AML-193 (cell line): Measurements from ENCODE around the gene ZMIZ1.

Experiments used
- DNase-seq, 2 experiments: peaks; one replicate each; lab custom pipeline; 2025; lab: John Stamatoyannopoulos, UW

ZMIZ1 gene

DNA sequence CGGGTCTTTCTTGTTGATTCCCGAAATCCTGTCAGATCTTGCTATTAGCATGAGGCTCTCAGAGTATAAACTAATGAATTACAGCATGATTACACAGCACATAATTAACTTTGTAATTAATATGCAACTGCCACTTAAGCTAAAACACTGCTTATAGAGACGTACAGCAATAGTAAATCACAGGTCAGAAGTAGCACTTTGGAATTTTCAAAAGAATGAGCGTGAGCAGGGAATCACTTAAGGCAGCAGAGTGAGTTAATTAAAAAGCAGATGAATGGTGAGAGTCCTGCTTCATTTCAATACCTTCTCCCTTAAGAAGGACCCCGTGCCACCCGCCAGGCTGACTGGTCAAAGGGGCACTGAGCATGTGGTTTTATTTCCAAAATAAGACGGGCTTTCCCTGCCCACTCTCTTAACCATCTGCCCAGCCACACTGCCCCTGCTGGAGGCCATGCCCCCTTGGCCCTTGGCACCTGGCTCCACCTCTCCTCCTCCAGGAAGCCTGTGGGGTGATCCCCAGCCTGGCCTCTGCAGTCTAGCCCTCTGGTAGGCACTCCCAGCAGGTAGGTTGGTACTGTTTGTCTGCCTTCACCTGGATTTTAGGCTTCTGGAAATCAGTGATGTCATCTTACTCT, 117.8 kb downstream of the ZMIZ1 start:
- no peak for DNase-seq

DNA sequence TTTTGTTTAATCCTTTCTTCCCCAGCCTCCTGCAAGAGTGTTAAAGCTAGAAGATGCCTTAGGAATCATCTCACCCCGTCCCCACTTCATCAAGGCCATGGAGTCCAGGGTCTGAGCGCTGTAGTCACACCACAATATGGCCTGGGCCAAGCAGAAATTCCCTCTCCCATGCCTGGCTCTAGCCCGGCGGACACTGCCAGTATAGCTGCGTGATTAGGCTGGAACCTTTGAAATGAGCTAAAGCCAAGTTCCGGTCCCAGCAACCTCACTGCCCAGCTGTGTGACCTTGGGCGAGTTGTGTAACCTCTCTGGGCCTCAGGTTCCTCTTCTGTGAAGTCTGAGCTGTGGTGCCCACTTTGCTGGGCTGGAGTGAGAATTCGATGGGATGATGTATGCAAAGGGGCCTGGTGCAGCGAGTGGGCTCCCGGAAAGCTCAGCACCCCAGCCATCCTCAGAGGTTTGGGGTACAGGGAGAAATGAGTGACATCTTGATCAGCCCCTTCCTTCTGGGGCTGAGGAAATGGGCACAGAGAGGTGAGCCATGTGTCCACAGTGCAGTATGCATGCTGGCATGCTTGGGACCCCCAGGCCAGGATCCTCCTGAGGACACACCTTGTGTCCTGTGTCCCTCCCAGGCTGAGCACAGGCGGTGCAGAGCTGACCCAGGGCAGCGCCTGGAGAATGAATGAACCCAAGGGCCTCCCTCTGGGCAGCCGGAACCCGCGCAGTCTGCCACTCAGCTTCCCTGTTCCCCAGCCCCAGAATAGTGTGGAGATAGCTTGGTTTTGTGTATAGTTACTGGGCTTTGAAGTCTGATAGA, 118.6 kb downstream of the ZMIZ1 start:
- no peak for DNase-seq

DNA sequence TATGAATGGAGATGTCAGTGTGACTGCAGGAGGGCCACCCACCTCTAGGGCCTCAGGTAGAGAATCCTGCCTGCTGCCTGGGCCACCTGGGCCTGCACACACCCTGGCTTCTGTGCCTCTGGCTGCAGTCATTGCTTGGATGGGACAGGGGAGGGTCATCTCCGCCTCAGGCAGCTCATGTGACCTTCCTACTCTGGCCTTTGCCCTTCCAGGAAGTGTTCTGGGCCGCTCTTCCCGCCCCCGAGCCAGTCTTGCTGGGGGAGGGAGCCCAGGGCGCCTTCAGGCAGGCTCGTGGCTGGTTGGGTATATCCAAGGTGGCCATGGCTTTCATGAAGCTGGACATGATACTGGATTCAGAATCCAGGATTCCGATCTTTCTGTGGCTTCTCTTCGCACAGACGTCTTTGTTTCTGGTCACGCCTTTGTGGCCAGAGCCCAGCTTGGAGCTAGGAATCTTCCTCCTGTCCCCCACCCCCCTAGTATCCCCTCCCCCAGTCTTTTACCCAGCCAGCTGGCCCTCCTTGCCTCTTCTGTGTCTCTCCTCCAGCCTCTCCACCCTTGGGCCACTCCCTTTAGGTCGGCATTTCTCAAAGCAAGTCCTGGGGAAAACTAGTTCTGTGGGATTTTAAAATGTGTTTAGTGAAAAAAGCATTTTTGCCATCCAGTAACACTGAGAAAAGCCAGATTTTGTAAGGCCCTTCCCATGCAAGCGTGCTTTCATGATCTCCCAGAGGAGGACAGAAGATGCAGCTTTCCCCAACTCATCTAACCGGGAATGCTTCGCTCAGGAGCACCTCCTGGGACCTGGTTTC, 119.6 kb downstream of the ZMIZ1 start:
- DNase-seq: no peak

DNA sequence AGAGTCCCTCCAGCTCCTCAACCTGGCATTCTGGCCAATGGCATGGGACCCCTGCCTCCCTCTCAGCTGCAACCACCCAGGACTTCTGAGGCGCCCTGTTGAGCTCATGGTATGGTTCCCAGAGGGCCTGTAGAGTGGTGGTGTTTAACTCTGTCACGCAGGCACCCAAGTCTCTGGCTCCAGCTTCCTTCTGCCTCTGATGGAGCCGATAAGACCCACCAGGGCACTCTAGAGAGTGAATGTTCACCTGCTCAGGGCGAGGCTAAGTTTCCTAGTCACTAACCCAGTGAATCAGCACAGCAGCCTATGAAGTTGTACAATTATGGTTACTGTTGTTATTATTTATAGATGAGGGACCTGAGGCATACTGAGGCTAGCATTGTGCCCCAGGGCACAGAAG, 120.4 kb downstream of the ZMIZ1 start:
- no peak for DNase-seq

DNA sequence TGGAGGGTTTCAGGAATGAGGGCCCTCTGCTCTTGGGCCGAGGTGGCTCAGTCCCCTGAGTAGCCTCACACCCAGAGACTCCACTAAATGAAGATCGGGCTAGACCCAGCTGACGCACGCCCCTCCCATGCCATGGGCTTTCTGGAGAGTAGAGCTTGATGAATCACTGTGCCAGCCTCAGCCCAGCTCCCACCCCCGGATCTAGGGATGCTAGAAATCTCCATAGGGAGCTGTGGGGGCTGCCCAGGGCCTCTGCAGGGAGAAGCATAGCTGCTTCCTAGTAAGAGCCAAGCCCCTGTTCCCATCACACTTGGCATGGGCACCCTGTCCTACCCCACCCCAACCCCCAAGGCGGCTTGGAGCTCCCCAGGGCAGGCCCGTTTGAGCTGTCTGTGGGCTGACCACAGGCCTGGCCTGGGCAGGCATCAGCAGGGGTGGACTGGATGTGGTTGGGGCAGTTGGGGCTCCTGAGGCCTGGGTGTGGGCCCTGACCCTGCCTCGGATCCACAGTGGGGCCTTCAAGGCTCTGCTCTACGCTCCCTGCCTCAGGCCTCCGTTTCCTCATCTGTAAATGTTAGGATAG, 121.2 kb downstream of the ZMIZ1 start:
- DNase-seq: no peak

DNA sequence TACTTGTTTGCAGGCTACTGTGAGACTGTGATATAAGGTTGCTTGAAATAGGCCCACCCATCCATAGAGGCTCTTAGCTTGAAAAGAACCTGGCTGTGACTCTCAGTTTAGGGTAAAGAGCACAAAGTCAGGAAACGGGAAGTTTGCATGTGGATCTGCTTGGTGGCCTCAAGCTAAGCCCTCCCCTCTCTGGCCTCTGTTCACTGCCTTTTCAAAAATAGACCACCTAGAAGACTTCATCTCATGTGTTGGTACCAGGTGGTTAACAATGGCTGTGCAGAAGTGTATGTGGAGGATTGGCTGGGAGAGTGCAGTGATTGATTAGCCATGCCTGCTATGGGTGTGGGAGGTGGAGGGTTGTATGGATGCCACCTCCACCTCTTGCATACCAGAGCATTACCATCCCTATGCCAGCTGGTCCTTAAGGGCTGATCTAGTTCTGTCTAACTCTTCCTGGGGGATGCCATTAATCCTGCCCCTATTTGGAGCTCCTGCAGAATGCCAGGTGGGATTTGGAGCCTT, 122.0 kb downstream of the ZMIZ1 start:
- DNase-seq: no peak

DNA sequence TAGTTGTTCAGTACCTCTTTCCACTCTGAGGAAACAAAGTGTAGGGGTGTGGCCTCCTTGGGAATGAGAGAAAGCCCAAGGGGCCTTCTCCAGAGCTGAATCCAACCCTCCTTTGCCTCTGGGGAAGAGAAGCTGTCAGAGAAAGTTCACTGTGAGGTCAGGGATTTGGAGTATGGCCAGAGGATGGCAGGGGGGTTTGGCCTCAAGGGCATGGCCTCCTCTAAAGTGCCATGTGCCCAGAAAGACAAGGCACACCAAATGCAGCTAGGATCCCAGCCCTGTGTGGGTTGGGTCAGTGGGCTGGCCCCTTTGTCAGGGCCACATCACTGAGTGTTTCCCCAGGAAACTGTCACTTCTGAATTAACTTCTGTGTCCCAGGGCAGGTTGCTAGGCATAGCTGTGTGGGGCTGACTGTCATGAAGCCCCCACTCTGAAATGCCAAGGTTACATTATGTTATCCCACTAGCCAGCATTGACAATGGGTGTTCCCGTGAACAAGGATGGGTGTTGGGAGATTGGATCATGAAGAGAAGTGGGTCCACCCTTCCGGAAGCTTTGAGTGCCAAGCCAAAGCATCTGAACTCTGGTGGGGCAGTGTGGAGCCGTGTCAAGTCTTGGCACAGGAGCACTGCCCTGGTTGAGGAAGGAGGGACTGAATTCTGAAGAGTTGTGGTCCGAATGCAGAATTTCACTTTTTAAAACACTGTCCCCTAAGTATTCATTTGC, 123.3 kb downstream of the ZMIZ1 start:
- no peak for DNase-seq

DNA sequence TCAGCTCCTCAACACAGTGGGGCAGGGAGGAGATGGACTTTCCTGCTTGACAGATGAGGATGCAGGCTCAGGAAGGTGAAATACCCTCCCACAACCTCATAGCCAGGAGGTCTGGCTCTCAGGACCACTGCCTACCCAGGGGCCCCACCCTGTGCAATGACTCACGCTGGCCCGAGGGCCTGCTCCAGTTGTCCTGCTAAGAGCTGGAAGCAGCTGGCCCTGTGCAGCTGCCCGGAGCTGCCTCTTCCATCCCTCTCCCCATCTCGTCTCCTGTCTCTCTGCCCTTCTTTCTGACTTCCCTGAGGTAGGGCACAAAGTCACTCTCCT, 123.9 kb downstream of the ZMIZ1 start:
- no peak for DNase-seq

DNA sequence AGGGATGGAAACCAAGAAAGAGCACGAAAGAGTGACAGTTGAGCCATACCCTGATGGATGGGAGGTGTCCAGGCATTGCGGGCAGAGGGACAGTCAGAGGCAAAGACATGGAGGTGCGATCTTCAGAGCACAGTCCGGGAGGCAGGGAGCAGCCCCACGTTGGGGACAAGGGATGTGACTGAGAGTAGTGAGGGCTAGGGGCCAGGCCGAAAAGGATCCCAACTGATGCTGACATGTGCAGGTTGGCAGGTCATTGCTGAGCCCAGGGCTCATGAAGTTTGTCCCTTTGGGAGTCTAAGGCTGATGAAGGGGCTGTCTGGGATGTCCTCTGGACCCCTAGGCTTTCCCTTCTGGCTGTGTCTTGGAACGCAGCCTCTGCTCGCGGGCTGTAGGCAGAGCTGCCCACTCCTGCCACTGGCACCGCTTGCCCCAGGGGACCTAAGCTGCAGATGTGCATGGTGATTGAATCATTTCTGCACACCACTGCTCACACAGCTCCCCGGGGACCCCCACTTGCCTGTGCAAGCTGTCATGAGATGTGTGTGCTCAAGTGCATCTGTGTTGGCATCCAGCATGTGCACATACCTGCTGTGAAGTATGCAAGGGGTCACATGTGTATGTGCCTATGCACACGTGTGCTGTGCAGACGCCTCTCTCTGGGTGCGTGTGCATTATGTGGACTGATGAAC, 125.1 kb downstream of the ZMIZ1 start:
- DNase-seq: no peak

DNA sequence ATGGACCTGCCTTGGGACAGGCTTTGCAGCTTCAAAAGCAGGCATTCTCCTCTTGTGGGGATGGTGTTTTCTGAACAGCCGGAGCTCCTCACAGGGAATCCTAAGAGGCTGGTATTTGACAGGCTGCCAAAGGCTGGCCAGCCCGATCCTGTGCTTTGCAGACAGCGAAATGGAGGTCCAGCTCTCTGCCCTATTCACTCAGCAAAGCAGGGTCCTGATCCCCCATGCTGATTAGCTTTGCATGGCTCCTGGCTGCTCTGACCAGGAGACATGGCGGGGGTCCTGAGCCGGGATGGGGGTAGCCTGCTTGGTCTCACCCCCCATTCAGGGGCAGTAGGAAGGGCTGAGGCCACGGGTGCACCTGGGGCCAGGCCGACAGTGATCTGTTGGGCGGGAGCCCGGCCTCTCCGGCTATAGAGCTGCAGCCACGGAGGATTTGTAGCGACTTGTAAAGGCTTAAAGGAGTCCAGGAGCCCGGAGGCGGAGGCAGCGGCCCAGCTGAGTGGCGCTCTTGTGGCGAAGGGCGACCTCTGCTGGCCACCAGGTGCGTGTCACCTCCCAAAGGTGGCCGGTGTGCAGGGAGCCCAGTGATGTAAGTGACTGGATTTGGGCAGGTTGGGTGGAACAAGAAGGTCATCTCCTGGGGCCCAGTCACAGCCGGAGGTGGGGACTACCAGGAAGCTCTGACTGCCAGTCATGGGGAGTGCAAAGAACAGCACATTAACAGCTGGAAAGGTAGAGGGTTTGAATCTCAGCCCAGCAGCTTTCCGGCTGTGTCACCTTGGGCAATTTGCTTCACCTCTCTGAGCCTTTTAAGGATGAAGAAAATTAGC, 126.5 kb downstream of the ZMIZ1 start:
- DNase-seq: peak; percentile 31 to 48

DNA sequence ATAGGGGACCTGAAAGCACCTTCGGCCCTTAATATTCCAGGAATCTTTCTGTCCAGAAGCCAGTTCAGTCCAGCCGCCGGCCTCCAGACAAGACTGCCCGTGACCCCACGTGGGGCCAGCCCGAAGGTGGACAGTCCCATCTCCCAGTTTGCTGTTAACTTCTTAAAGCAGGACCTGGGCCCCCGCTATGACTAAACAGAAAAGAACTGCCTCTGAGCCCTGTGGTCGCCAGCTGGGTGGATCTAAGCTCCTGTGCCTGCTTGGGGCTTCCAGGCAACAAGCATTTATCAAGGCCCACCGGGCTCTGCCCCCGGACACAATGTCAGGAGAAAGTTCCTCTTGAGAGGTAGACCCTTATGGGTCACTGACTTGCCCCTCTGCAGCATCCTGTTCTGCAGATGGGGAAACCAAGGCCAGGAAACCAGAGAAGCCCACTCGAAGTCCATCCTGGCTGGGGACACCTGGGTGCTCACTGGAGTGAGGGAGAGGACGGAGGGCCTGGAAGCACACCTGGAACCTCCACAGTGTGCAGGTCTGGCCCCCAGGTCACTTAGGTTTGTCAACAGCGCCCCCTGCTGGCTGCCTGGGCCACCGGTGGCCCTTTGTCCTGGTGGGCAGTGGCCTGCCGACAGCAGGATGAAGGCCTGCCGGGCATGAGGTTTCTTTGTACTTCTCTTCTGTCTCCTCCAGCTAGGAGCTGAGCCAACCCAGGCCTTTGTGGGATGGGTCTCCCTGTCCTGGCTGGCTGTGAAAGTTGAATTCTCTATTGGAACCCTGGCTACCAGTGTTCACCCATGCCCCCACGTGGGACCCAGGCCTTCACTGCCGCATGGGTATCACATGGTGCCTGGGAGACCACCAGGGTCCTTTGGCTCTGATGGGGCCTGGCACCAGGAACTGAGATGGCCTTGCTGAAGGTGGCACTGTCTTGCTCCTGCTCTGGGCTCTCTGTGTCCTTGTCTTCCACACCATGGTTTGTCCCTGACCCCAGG, 128.0 kb downstream of the ZMIZ1 start:
- peak; percentile 17 to 26 for DNase-seq

DNA sequence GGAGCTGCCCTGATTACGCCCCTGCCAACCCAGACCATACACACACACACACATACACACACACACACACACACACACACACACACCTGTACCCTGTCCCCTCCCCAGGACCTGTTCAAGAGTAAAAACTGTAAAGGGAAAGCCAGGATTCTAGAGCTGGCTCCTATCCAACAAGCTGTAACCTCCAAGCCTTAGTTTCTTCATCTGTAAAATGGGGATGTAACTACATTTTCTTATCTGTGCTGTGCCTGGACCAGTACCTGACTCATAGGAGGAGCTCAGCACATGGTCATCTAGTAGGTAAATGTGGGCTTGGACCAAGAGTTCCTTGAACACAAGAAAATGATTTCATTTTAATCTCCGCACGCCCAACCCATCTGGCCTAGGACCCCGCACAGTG, 128.8 kb downstream of the ZMIZ1 start:
- DNase-seq: no peak

DNA sequence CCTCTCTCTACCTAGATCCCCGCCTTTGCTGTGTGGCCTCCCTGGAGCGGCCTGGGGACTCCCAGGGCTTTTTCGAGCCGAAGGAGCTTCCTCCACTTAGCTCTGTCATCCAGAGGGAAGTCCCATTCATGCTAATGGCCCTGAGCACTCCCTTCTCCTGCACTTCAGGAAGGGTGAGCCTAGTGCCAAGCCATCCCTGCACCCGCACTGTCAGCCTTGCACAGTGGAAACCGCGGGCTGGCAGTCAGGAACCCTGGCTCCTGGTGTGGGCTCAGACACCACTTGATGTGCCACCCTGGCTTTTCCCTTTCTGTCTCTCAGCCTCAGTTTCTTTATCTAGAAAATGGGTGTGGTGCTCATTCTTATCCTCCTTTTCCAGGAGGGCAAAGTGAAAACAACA, 131.6 kb downstream of the ZMIZ1 start:
- DNase-seq: no peak

DNA sequence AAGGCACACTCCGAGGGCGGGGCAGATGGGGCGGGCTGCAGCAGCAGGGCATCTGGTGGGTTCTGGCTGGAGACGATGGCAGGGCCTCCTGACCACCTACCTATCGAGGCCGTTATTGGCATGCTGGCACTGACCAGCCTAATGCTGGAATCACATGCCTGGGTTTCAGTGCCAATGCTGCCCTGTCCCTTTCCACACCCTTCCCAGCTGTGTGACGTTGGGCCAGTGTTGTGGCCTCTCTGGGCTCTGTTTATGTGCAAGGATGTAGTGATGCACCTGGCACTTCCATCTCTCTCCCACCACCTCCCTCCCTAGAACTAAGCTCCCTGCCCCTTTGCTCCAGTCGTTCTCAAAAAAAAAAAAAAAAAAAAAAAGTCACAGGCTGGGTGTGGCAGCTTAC, 132.9 kb downstream of the ZMIZ1 start:
- DNase-seq: no peak

DNA sequence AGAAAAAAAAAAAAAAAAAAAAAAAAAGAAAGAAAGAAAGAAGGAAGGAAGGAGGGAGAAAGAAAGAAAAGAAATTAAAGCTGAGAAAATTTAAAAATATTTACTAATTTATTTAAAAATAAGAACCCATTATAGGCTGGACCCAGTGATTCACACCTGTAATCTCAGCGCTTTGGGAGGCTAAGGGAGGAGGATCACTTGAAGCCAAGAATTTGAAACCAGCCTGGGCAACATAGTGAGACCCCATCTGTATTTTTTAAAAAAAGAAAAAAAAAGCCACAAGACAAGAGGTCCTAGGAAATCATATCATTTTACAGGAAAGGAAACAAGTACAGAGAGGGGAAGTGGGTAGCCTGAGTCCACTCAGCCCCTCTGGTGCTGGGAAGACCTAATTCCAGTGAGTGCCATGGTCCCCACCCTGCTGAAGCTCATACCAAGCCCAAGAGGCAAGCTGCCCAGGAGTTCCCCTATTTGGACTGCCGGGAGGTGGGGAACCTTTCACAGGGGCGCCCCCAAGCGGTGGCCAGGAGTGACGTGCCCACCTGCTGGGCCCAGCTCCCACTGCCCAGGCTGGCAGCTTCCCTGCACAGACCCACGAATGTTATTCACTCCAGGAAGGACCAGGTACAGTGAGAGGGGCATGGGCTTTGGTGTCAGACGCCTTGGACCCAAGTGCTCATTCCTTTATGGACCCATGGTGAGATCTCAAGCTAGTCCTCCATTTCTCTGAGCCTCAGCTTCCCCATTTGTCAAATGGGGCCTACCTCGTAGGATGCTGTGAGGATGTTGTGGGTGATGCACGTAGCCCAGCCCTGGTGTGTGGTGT, 133.6 kb downstream of the ZMIZ1 start:
- peak; percentile 40 to 56 for DNase-seq

DNA sequence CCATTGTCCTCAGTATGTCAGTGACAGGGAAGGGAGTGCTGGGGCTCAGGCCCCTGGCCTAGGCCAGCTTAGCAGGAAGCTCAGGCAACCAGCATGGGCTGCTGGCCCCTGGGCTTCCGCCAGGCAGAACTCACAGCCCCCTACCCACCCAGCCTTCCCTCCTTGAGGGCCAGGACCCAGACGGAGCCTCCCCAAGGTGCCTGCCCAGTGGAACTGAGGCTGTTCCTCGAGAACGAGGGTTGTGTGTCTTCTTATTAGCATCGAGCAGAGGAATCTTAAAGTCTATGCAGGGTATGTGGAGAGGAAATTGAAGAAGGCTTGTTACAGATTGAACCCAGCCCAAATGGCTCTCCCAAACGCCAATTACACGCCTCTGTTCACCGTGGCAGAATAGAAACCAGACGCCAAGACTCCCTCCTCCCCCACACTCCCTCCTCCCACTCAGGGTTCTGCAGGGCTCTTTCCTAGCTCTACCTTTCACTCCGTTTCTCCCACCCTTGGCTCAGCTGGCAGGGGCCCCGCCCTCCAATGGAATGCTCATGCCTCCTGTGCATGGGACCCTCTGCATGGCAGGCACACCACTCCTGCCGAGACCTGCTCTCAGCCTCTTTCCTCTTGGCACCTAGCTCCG, 134.4 kb downstream of the ZMIZ1 start:
- no peak for DNase-seq

DNA sequence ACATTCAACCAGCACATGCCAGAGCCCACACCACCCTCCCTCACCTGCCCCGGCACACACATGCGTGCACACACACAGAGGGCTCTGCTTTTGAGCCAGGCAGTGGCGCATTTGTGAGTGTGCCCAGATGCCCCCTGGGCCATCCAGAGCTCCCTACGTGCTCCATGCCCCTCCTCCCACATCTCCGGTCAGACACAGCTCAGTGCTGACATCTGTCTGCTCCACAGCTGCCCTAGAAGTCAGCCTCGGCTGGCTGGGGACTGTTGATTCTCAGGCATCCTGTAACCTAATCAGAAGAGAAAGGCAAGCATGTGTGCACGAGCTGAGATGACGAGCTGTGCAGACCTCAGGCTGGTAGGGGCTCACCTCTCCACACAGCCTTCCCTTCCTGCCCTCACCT, 135.1 kb downstream of the ZMIZ1 start:
- DNase-seq: no peak
